ENCODE measurements around the gene KIF5B.

- TF ChIP-seq, protein P1, sequence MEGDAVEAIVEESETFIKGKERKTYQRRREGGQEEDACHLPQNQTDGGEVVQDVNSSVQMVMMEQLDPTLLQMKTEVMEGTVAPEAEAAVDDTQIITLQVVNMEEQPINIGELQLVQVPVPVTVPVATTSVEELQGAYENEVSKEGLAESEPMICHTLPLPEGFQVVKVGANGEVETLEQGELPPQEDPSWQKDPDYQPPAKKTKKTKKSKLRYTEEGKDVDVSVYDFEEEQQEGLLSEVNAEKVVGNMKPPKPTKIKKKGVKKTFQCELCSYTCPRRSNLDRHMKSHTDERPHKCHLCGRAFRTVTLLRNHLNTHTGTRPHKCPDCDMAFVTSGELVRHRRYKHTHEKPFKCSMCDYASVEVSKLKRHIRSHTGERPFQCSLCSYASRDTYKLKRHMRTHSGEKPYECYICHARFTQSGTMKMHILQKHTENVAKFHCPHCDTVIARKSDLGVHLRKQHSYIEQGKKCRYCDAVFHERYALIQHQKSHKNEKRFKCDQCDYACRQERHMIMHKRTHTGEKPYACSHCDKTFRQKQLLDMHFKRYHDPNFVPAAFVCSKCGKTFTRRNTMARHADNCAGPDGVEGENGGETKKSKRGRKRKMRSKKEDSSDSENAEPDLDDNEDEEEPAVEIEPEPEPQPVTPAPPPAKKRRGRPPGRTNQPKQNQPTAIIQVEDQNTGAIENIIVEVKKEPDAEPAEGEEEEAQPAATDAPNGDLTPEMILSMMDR (IDR thresholded peaks at IDR 0.05), result no peak
- TF ChIP-seq POLR2A (IDR thresholded peaks at IDR 0.05; ENCODE audit: low read depth) (no peak), POLR2AphosphoS5 (IDR thresholded peaks at IDR 0.05) (no peak), EP300 (IDR thresholded peaks at IDR 0.05) (no peak)
Observed at GRCh38 chr10:32084185-32084851, 28.1 kb upstream of the KIF5B start.

Data from esophagus muscularis mucosa (tissue), 4 donors.